IPS DF 19.7 (cell line): ENCODE results near the gene BCAR3.

Experiments
- DNase-seq: peaks from one replicate; pipeline ENCODE4 v3.0.0-alpha.2; 2013; ENCODE audit warnings: low read depth, low spot score

BCAR3 gene

DNA sequence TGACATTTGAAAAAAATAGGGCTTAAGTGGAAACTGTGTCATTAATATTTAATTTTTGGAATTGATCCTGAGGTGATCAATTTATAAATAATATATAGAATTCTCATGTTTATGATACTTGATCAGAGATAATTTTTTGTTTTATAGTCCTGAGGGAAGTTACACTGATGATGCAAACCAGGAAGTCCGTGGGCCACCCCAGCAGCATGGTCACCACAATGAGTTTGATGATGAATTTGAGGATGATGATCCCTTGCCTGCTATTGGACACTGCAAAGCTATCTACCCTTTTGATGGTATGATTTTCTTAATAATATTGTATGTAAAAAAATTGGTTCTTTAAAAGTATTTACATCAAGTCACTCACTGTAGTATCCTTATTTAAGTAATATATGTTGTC is 132.5 kb downstream of the BCAR3 start:
- DNase-seq: no peak

GRCh38 chr1:93546162-93546863 is 135.3 kb downstream of the BCAR3 start:
- DNase-seq: no peak

GRCh38 chr1:93542398-93542797 is 139.2 kb downstream of the BCAR3 start:
- DNase-seq: no peak

GRCh38 chr1:93541045-93541444 is 140.6 kb downstream of the BCAR3 start:
- DNase-seq: no peak

DNA sequence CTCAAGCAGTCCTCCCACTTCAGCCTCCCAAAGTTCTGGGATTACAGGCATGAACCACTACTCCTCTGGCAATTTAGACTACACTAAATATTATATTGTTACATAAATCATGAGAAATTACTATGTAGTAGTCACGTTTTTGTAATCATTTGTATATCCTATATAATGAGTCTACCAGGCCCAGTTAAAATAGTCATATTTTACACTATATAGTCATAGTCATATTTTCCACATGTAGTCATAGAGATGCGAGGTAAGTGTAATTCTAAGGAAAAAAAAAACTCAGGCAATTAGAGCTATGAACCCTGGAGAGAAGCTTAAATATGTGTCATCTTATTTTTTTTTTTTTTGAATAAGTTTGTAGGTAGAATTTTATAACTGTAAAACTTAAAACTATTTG is 143.7 kb downstream of the BCAR3 start:
- DNase-seq: no peak

GRCh38 chr1:93537396-93537795 is 144.2 kb downstream of the BCAR3 start:
- DNase-seq: no peak

DNA sequence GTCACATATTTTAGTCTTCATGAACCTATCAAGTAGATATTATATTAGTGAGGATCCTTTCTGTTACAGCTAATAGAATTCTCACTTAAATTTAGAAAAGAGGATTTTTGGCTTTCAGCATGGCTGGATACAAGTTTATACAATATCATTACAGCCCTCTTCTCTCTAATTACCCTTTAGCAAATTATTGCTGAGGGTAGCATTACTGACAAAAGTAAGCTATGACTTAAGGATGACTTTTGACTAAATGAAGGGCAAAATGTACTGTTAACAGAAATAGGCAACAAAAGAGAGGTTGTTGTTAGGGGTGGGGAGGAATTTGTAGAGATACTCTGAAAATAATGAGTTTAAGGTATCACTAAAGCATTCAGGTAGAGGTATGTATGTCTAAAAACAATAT is 148.0 kb downstream of the BCAR3 start:
- DNase-seq: no peak

GRCh38 chr1:93532780-93533378 is 148.8 kb downstream of the BCAR3 start:
- no peak for DNase-seq

- DNase-seq: no peak
These were observed 150.4 kb downstream of the BCAR3 start for GRCh38 chr1:93531193-93531592.

GRCh38 chr1:93528412-93528811 is 153.2 kb downstream of the BCAR3 start:
- DNase-seq: no peak

GRCh38 chr1:93526431-93526830 is 155.2 kb downstream of the BCAR3 start:
- DNase-seq: no peak

GRCh38 chr1:93525431-93525830 is 156.2 kb downstream of the BCAR3 start:
- no peak for DNase-seq

DNA sequence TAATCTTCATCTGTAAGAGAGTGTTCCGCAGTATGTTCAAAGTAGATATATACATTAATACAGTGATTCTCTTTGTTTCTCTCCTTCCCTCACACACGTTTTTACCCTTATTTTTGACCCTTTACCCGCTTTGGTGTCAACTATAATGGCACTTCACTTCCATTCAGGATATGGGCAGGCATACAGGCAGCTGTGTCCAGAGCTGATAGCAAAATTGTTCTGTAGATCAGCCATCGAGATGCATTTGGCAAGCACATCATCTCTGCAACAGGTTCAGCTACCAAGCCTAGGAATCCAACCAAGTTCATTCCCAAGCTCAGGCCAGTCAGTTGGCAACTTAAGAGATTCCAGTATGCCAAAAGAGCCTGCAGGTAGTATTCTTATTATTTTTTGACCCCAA is 158.9 kb downstream of the BCAR3 start:
- no peak for DNase-seq

DNA sequence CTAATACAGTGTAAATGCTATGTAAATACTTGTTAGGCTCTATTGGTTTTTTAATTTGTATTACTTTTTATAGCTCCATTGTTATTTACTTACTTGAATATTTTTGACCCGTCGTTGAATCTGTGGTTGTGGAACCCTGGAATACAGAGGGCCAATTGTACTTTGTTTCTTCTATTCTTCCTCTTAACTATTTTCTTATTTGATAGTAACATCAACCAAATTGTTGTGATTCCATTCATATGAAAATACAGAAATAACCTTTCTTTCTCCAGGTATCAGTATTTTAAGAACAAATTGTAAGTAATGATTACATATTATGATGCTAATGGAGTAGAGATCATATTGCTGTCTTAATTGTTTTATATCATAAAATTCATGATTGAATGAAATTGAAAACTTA is 160.0 kb downstream of the BCAR3 start:
- no peak for DNase-seq

DNA sequence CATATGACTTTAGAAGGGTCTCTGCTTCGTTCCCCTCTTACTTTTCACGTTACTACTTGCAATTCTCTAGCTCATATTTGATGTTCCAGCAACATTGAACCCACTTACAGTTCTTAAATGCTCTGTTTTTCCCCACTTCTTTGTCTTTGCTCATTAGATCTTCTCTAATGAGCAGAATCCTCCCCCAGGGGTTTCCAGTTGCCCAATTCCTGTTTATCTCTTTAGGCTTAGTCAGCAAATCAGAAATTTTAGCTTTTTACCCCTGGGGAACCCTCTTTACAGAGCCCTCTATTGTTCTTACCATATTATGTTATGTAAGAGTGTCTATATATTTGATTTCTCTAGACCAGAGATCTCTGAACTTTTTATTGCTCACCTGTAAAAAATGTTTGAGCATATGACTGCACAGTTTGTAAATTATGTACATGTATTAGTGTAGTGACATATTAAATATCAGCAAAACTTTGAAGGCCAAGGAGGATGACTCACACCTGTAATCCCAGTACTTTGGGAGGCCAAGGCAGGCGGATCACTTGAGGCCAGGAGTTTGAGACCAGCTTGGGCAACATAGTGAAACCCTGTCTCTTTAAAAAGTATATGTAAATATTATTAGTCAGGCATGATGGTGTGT is 162.3 kb downstream of the BCAR3 start:
- no peak for DNase-seq

DNA sequence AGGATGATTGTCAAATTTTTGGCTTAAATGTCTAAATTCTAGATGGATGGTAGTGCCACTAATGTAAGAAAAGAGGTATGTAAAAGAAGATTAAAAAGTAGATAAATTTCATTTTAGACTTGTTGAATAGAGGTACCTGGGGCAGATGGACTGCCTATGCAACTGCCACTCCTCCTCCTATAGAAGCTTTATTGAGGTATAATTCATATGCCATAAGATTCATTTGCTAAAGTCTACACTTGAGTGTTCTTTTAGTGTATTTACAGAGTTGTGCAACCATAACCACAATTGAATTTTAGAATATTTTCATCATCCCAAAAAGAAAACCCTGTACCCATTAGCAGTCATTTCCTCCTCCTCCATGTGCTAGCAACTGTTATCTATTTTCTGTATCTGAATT is 163.1 kb downstream of the BCAR3 start:
- no peak for DNase-seq

DNA sequence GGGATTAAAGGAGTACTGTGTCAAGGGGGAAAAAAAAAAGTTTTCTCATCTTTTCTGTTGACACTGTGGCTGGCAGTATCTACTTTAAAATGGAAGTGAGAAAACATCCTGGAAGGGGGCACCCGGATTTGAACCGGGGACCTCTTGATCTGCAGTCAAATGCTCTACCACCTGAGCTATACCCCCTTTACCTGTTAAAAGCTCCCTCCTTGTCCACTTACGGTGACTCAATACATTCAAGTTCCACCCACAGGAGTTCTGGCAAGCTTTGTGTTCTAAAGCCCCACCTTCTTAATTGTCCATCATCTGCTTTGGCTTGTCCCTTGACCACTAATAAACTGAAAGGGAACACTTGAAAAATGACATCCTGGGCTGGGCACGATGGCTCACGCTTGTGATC is 165.5 kb downstream of the BCAR3 start:
- no peak for DNase-seq
